Measurements from ENCODE around the gene MAPK1. TPM values are rescaled to one million over a fixed set of nuclear protein-coding genes. Genes with fewer than 3 reads are reported as not detected.
"Not testable (repeated sequence)": the region's sequence is repeated elsewhere in the genome, so short reads cannot be mapped to it uniquely, and the experiment has no call there.

Gene MAPK1
- total RNA-seq, 2 experiments from 2014 or later, result 39.4 to 44.0 TPM

DNA sequence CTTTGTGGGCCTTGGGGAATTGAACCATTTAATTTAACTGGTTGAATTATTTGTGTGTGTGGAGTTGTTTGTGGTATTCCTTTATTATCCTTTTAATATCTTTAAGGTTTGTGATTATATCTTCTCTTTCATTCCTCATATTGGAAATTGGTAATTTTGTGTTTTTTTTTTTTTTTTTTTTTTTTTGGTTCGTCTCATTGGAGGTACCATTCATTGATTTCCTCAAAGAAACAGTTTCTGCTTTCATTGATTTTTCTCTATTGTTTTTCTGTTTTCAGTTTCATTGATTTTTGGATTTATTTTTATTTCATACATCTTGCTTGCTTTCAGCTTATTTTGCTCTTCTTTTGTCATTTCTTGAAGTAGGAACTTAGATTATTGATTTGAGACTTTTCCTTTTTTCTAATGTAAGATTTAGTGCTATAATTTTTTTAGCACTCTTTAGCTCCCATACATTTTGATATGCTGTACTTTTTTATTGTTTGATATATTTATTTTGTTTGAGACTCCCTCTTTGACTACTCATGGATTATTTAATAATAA lies 31.0 kb upstream of the MAPK1 start:
- no peak for DNase-seq
- H3K27me3 Mint-ChIP-seq, result no peaks in the 10 kb centered on the region
- no peaks in the 10 kb centered on the region for H3K9me3 Mint-ChIP-seq
- ChIA-PET POLR2A (no interaction called here), CTCF (interaction anchor here (1.0 kb wide), 1 partner anchor 9 kb away, joined by 3 read pairs; no protein-coding TSS in a partner anchor)
- H3K4me3 Mint-ChIP-seq, result no peak overlapping the region
- Histone ChIP-seq H3K36me3 (ENCODE audit: insufficient read depth, low read length) (no peaks in the 10 kb centered on the region), H3K27ac (ENCODE audit: low read depth in 1 of 2, low read length in 2 of 2) (no peak overlapping the region), H3K4me3 (ENCODE audit: low read length) (no peak overlapping the region), H3K9me3 (ENCODE audit: control insufficient read depth in 1 of 2, insufficient read depth in 1 of 2, low read length in 2 of 2) (no peaks in the 10 kb centered on the region), H3K4me1 (ENCODE audit: insufficient read depth, low read length) (no peaks in the 10 kb centered on the region), H3K27me3 (ENCODE audit: control insufficient read depth in 1 of 2, insufficient read depth in 2 of 2, low read length in 2 of 2) (no peaks in the 10 kb centered on the region)
- H3K27ac Mint-ChIP-seq, result no peak overlapping the region
- intact Hi-C loops (cut with DNase I, micrococcal nuclease), result no loop called here
- TF ChIP-seq, protein P1, sequence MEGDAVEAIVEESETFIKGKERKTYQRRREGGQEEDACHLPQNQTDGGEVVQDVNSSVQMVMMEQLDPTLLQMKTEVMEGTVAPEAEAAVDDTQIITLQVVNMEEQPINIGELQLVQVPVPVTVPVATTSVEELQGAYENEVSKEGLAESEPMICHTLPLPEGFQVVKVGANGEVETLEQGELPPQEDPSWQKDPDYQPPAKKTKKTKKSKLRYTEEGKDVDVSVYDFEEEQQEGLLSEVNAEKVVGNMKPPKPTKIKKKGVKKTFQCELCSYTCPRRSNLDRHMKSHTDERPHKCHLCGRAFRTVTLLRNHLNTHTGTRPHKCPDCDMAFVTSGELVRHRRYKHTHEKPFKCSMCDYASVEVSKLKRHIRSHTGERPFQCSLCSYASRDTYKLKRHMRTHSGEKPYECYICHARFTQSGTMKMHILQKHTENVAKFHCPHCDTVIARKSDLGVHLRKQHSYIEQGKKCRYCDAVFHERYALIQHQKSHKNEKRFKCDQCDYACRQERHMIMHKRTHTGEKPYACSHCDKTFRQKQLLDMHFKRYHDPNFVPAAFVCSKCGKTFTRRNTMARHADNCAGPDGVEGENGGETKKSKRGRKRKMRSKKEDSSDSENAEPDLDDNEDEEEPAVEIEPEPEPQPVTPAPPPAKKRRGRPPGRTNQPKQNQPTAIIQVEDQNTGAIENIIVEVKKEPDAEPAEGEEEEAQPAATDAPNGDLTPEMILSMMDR (IDR thresholded peaks at IDR 0.05), result no peak
- ATAC-seq (ENCODE audit: poor library complexity), result no peak
- no peaks in the 10 kb centered on the region for H3K4me1 Mint-ChIP-seq (ENCODE audit: low read depth)
- no peaks in the 10 kb centered on the region for H3K36me3 Mint-ChIP-seq (ENCODE audit: low read depth)

DNA sequence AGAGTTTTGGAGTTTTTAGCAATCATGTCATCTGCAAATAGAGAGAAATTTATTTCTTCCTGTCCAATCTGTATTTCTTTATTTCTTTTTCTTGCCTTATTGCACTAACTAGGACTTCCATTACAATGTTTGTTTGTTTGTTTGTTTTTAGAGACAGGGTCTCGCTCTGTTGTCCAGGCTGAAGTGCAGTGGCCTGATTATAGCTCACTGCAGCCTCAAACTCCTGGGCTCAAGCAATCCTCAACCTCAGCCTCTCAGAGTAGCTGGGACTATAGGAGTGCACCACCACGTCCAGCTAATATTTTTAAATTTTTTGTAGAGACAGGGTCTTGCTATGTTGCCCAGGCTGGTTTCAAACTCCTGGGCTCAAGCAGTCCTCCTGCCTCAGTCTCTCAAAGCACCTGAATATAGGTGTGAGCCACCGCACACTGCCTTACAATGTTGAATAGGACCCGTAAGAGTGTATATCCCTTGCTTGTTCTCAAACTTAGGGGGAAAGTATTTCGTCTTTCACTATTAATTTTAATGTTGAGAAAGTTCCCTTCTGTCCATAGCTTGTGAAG lies 29.6 kb upstream of the MAPK1 start:
- TF ChIP-seq, protein P1 (IDR thresholded peaks at IDR 0.05), result no peak
- no peaks in the 10 kb centered on the region for H3K4me1 Mint-ChIP-seq (ENCODE audit: low read depth)
- H3K27ac Mint-ChIP-seq, result no peak overlapping the region
- no peak overlapping the region for H3K4me3 ChIP-seq (ENCODE audit: low read length)
- H3K36me3 ChIP-seq (ENCODE audit: insufficient read depth, low read length), result no peaks in the 10 kb centered on the region
- H3K4me1 ChIP-seq (ENCODE audit: insufficient read depth, low read length), result no peaks in the 10 kb centered on the region
- DNase-seq (no peak), ATAC-seq (ENCODE audit: poor library complexity) (no peak)
- no peaks in the 10 kb centered on the region for H3K36me3 Mint-ChIP-seq (ENCODE audit: low read depth)
- H3K9me3 ChIP-seq (ENCODE audit: control insufficient read depth in 1 of 2, insufficient read depth in 1 of 2, low read length in 2 of 2), result no peaks in the 10 kb centered on the region
- H3K9me3 Mint-ChIP-seq, result no peaks in the 10 kb centered on the region
- no peak overlapping the region for H3K4me3 Mint-ChIP-seq
- H3K27ac ChIP-seq (ENCODE audit: low read depth in 1 of 2, low read length in 2 of 2), result no peak overlapping the region
- ChIA-PET CTCF (no interaction called here), POLR2A (interaction anchor here (0.9 kb wide), 1 partner anchor 56 kb away, joined by 3 read pairs; no protein-coding TSS in a partner anchor)
- no peaks in the 10 kb centered on the region for H3K27me3 ChIP-seq (ENCODE audit: control insufficient read depth in 1 of 2, insufficient read depth in 2 of 2, low read length in 2 of 2)
- H3K27me3 Mint-ChIP-seq, result no peaks in the 10 kb centered on the region
- intact Hi-C loops (cut with DNase I, micrococcal nuclease), result no loop called here

GRCh38 chr22:21896275-21896674 lies 28.8 kb upstream of the MAPK1 start:
- H3K4me3 ChIP-seq (ENCODE audit: low read length); H3K9me3 ChIP-seq (ENCODE audit: control insufficient read depth in 1 of 2, insufficient read depth in 1 of 2, low read length in 2 of 2); H3K27ac ChIP-seq (ENCODE audit: low read depth in 1 of 2, low read length in 2 of 2); DNase-seq; ATAC-seq (ENCODE audit: poor library complexity); CTCF ChIA-PET; H3K4me3 Mint-ChIP-seq; H3K4me1 Mint-ChIP-seq (ENCODE audit: low read depth); H3K36me3 ChIP-seq (ENCODE audit: insufficient read depth, low read length); H3K36me3 Mint-ChIP-seq (ENCODE audit: low read depth); H3K27me3 ChIP-seq (ENCODE audit: control insufficient read depth in 1 of 2, insufficient read depth in 2 of 2, low read length in 2 of 2); POLR2A ChIA-PET; H3K27ac Mint-ChIP-seq; H3K4me1 ChIP-seq (ENCODE audit: insufficient read depth, low read length); H3K9me3 Mint-ChIP-seq; H3K27me3 Mint-ChIP-seq; intact Hi-C loops (cut with DNase I, micrococcal nuclease): not testable (repeated sequence)

DNA sequence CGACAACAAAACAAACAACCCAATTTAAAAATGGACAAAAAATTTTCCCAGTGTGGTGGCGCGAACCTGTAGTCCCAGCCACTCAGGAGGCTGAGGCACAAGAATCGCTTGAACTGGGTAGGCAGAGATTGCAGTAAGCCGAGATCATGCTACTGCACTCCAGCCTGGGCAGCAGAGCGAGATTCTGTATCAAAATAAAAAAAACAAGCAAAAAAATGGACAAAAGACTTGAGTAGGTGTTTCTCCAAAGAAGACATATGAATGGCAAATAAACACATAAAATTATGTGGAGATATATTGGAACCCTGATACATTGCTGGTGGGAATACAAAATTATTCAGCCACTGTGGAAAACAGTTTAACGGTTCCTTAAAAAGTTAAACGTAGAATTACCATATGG lies 27.4 kb upstream of the MAPK1 start:
- no peaks in the 10 kb centered on the region for H3K36me3 Mint-ChIP-seq (ENCODE audit: low read depth)
- Histone ChIP-seq H3K9me3 (ENCODE audit: control insufficient read depth in 1 of 2, insufficient read depth in 1 of 2, low read length in 2 of 2) (no peaks in the 10 kb centered on the region), H3K4me1 (ENCODE audit: insufficient read depth, low read length) (no peaks in the 10 kb centered on the region), H3K4me3 (ENCODE audit: low read length) (no peak overlapping the region), H3K27ac (ENCODE audit: low read depth in 1 of 2, low read length in 2 of 2) (no peak overlapping the region), H3K36me3 (ENCODE audit: insufficient read depth, low read length) (no peaks in the 10 kb centered on the region), H3K27me3 (ENCODE audit: control insufficient read depth in 1 of 2, insufficient read depth in 2 of 2, low read length in 2 of 2) (no peaks in the 10 kb centered on the region)
- ATAC-seq (ENCODE audit: poor library complexity) (no peak), DNase-seq (no peak)
- no peaks in the 10 kb centered on the region for H3K9me3 Mint-ChIP-seq
- TF ChIP-seq, protein P1 (IDR thresholded peaks at IDR 0.05), result no peak
- H3K27me3 Mint-ChIP-seq, result no peaks in the 10 kb centered on the region
- no peaks in the 10 kb centered on the region for H3K4me1 Mint-ChIP-seq (ENCODE audit: low read depth)
- intact Hi-C loops (cut with DNase I, micrococcal nuclease), result no loop called here
- ChIA-PET CTCF (no interaction called here), POLR2A (no interaction called here)
- H3K27ac Mint-ChIP-seq, result no peak overlapping the region
- no peak overlapping the region for H3K4me3 Mint-ChIP-seq
